ENCODE results near the gene RGS10. TPM values are rescaled to one million over a fixed set of nuclear protein-coding genes. Genes with fewer than 3 reads are reported as not detected.

Gene RGS10
- total RNA-seq, 2 experiments from 2014 or later, result 234 to 240 TPM

- intact Hi-C loops (cut with micrococcal nuclease), result no loop called here
- no peaks in the 10 kb centered on the region for H3K9me3 Mint-ChIP-seq
- CTCF ChIA-PET, result interaction anchor here (1.1 to 2.0 kb wide), 2 partner anchors 8 to 9 kb away, joined by 5 to 7 read pairs; no protein-coding TSS in a partner anchor
- peaks cover 55% of the 10 kb centered on the region for H3K36me3 Mint-ChIP-seq (ENCODE audit: low read depth)
- peaks cover 72% of the 10 kb centered on the region for H3K4me1 Mint-ChIP-seq (ENCODE audit: low read depth)
- DNase-seq, result no peak
- no peak overlapping the region for H3K4me3 Mint-ChIP-seq
- no peaks in the 10 kb centered on the region for H3K27me3 Mint-ChIP-seq (ENCODE audit: low read depth)
- no peak overlapping the region for H3K27ac Mint-ChIP-seq
These were observed 17.8 kb downstream of the RGS10 start for GRCh38 chr10:119524720-119525070.

GRCh38 chr10:119523895-119524719 is 18.4 kb downstream of the RGS10 start:
- no peak for DNase-seq
- Mint-ChIP-seq H3K36me3 (ENCODE audit: low read depth) (peaks cover 52% of the 10 kb centered on the region), H3K27me3 (ENCODE audit: low read depth) (no peaks in the 10 kb centered on the region), H3K9me3 (no peaks in the 10 kb centered on the region), H3K4me1 (ENCODE audit: low read depth) (peaks cover 70% of the 10 kb centered on the region), H3K27ac (peak overlapping the region; percentile 64), H3K4me3 (no peak overlapping the region)
- CTCF ChIA-PET, result interaction anchor here (1.1 to 2.0 kb wide), 2 partner anchors 8 to 9 kb away, joined by 5 to 7 read pairs; no protein-coding TSS in a partner anchor
- intact Hi-C loops (cut with micrococcal nuclease), result no loop called here

DNA sequence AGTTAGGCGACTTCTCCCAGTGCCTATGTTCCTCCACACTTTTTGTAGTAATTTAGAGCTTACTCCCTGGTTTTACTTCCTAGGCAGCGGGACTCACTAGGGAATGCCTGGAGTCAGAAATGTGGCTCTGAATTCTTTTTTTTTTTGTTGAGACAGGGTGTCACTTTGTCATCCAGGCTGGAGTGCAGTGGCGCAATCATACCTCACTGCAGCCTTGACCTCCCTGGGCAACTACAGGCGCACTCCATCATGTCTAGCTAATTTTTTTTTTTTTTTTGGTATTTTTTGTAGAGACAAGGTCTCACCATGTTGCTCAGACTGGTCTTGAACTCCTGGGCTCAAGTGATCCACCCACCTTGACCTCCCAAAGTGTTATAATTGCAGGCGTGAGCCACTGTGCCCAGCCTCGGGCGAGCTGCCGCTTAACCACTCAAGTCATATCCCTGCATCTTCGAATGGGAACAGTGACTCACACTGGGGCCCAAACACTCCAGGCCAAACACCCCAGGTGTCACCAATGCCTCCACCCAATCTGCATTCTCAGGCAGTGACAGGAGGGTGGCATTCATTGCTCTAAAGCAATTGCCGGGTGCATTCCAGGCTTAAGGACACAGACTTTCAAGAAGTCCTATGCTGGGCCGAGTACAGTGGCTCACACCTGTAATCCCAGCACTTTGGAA is 19.6 kb downstream of the RGS10 start:
- Mint-ChIP-seq H3K27ac (peak overlapping the region; percentile 64), H3K4me3 (no peak overlapping the region), H3K9me3 (no peaks in the 10 kb centered on the region), H3K27me3 (ENCODE audit: low read depth) (no peaks in the 10 kb centered on the region), H3K4me1 (ENCODE audit: low read depth) (peaks cover 75% of the 10 kb centered on the region), H3K36me3 (ENCODE audit: low read depth) (peaks cover 61% of the 10 kb centered on the region)
- intact Hi-C loops (cut with micrococcal nuclease), result no loop called here
- DNase-seq, result peak; percentile 32
- CTCF ChIA-PET, result interaction anchor here (0.6 to 2.0 kb wide), 2 partner anchors 10 to 14 kb away, joined by 4 to 7 read pairs; no protein-coding TSS in a partner anchor

- no peaks in the 10 kb centered on the region for H3K9me3 Mint-ChIP-seq
These were observed 20.9 kb downstream of the RGS10 start for GRCh38 chr10:119521443-119522204.

DNA sequence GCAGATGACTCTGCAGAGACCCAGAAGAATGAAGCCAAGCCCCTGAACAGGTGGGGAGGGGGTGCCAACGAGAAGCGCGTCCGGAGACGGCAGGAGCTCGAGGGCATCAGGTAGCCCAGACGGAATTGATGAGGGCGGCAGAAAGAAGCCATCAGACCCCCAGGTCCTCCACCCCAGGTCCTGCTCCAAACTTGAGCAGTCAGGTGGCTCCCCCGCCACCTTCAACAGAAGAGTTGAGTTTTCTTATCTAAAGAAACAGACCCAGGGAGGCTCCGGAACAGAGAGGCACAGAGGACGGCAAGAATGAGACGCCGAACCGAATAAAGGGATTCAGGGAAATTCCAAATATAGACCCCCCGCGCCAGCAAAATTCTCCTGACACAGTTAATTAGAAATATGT is 22.2 kb downstream of the RGS10 start:
- Mint-ChIP-seq H3K9me3 (no peaks in the 10 kb centered on the region), H3K4me1 (ENCODE audit: low read depth) (peaks cover 80% of the 10 kb centered on the region), H3K36me3 (ENCODE audit: low read depth) (peaks cover 59% of the 10 kb centered on the region), H3K27me3 (ENCODE audit: low read depth) (no peaks in the 10 kb centered on the region), H3K4me3 (no peak overlapping the region), H3K27ac (peak overlapping the region; percentile 37)
- CTCF ChIA-PET, result no interaction called here
- no peak for DNase-seq
- intact Hi-C loops (cut with micrococcal nuclease), result no loop called here

More at GRCh38 chr10:119521443-119522204, 20.9 kb downstream of the RGS10 start:
- Mint-ChIP-seq H3K4me3 (no peak overlapping the region), H3K36me3 (ENCODE audit: low read depth) (peaks cover 55% of the 10 kb centered on the region), H3K27ac (peak overlapping the region; percentile 50), H3K27me3 (ENCODE audit: low read depth) (no peaks in the 10 kb centered on the region), H3K4me1 (ENCODE audit: low read depth) (peaks cover 75% of the 10 kb centered on the region)
- DNase-seq, result no peak
- CTCF ChIA-PET, result interaction anchor here (1.0 kb wide), 1 partner anchor 17 kb away, joined by 5 read pairs; no protein-coding TSS in a partner anchor
- intact Hi-C loops (cut with micrococcal nuclease), result no loop called here

- no peaks in the 10 kb centered on the region for H3K9me3 Mint-ChIP-seq
- H3K4me1 Mint-ChIP-seq (ENCODE audit: low read depth), result peaks cover 79% of the 10 kb centered on the region
- H3K27me3 Mint-ChIP-seq (ENCODE audit: low read depth), result no peaks in the 10 kb centered on the region
- CTCF ChIA-PET, result interaction anchor here (0.6 to 2.8 kb wide), 5 partner anchors 11 to 162 kb away, joined by 3 to 18 read pairs (median 5); no protein-coding TSS in a partner anchor
- H3K4me3 Mint-ChIP-seq, result no peak overlapping the region
- H3K27ac Mint-ChIP-seq, result peak overlapping the region; percentile 90
- DNase-seq, result no peak
- H3K36me3 Mint-ChIP-seq (ENCODE audit: low read depth), result peaks cover 58% of the 10 kb centered on the region
- intact Hi-C loops (cut with micrococcal nuclease), result no loop called here
These were observed 23.6 kb downstream of the RGS10 start for GRCh38 chr10:119518936-119519335.

DNA sequence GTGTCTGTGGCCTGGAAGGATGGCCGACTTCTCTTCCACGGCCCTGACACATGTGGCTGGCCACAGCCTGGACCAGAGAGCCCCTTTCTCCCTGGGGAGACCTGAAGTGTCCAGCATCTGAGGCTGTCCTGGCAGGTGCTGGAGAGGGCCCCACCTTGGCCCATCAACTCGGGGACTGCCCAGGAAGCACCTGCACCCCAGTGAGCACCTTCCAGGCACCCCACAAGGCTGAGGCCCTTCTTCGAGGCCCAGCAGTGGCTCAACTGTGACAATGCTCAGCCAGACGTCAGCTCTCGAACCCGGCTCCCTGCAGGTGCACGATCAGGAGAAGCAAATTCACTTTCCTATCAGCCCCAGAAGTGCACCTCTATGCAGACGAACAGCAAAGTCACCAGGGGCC is 24.3 kb downstream of the RGS10 start:
- Mint-ChIP-seq H3K27me3 (ENCODE audit: low read depth) (no peaks in the 10 kb centered on the region), H3K9me3 (no peaks in the 10 kb centered on the region), H3K36me3 (ENCODE audit: low read depth) (peaks cover 59% of the 10 kb centered on the region), H3K4me3 (peak overlapping the region; percentile 43), H3K27ac (peak overlapping the region; percentile 90), H3K4me1 (ENCODE audit: low read depth) (peaks cover 76% of the 10 kb centered on the region)
- DNase-seq, result no peak
- CTCF ChIA-PET, result interaction anchor here (0.6 to 3.0 kb wide), 10 partner anchors 9 to 354 kb away, joined by 3 to 30 read pairs (median 8); partner anchors contain the start of gene RGS10
- intact Hi-C loops (cut with micrococcal nuclease), result no loop called here

DNA sequence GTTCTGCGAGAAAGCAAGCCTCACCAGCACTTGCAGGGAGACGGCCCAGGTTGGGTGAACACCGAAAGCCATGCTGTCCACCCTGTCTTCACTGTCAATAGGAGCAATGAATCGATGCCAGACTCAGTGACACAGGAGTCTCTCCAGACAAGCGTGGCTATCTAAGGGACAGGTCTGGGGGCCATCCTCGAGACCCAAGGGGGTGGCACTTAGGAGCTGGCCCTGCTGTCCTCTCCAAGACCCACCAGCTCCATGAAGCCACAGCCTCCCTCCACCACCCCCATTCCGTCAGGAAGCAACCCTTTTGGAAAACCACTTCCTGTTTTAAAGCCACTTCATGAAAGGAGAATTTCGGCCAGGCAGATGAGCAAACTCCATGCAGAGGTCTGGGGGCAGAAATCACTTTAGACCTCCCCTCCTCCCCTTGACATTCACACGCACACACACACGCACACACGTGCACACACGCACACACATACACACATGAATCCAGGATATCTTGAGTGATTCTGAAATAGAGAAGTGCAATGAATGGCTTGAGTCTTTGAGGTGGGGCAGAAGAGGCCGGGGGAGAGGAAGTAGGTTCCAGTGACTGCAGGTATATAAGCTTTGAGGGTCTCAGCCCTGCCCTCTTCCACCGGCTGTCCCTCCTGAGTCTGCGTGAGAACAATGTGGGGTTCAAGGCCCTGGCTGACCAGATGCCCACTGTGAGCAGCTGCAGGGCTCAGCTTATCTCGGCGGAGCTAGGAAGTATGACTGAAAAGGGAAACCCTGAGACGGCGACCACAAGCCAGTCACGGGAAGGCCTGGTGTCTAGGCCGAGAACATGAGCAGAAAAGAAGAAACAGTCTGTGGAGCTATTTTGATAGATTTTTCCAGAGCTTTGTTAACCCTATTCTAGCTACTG is 25.0 kb downstream of the RGS10 start:
- DNase-seq, result peak; percentile 83
- Mint-ChIP-seq H3K27ac (peak overlapping the region; percentile 90), H3K4me1 (ENCODE audit: low read depth) (peaks cover 70% of the 10 kb centered on the region), H3K27me3 (ENCODE audit: low read depth) (no peaks in the 10 kb centered on the region), H3K4me3 (peak overlapping the region; percentile 43), H3K9me3 (no peaks in the 10 kb centered on the region), H3K36me3 (ENCODE audit: low read depth) (peaks cover 54% of the 10 kb centered on the region)
- intact Hi-C loops (cut with micrococcal nuclease), result loop anchor here (2.0 kb wide), 2 partner anchors 135 to 211 kb away; no protein-coding TSS in a partner anchor
- CTCF ChIA-PET, result interaction anchor here (0.9 to 3.0 kb wide), 10 partner anchors 9 to 311 kb away, joined by 3 to 30 read pairs (median 8); partner anchors contain the start of gene RGS10

DNA sequence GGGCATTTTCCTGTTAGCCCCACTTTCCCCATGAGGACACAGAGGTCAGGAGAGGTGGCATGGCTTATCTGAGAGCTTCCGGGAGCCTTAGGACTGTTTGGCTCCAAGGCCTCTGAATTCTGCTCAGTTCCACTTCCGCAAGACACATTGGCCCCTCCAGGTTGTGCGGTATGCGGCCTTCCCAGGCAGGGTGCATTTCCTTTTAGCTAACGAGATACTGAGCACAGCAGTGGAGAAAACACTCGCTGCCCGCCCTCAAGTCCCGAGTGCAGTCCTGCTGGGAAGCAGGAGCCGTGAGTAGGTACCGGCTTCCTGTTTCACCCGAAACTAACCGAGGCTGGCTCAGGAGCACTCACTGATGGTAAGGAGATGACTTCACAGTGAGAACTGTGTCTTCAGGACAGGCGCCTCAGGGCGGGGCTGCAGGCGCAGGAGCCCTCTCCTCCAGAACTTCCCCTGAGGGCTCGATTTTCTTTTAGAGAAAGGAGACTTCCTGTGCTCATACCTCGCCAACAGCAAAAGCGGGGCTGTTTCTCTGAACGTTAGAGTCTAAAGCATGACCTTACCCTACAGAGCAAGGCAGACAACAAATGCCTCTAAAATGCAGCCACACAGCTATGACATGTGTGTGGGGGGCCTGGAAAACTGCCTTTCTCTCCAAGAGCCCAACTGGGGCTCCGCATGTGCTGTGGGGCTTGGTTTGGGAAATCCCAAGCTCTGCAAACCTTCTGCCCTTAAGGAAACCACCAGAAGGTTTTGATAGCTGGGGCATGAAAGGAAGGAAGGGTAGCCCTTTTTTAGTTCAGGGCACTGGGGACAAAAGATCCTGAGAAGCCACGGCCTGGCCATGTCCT is 25.9 kb downstream of the RGS10 start:
- H3K36me3 Mint-ChIP-seq (ENCODE audit: low read depth), result peaks cover 51% of the 10 kb centered on the region

DNA sequence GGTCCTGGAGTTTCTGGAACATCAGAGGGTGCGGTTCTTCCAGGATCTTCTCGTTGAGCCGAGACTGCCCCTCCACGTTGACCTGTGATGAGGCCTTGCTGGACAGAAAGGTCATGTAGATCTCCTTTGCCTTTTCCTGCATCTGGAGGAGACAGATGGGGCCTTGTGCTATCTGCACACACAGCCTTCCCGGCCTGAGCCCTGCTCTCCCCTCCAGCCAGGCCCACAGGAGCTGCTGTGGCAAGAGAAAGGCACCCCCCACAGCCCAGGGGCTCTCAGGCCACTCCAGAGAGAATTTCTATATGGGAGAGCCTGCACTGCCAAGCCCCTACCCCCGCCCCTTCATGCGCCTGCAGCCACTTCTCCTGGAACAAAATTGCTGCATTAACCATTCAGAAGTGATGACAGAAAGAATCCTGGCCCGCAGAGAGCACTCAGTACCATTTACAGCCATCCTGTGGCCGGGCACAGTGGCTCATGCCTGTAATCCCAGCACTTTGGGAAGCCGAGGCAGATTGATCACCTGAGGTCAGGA is 26.9 kb downstream of the RGS10 start:
- H3K27me3 Mint-ChIP-seq (ENCODE audit: low read depth), result no peaks in the 10 kb centered on the region
- H3K27ac Mint-ChIP-seq, result peak overlapping the region; percentile 90
- intact Hi-C loops (cut with micrococcal nuclease), result loop anchor here (1.0 to 2.0 kb wide), 8 partner anchors 13 to 307 kb away; partner anchors contain the start of gene RGS10
- no peak overlapping the region for H3K4me3 Mint-ChIP-seq
- no peak for DNase-seq
- H3K4me1 Mint-ChIP-seq (ENCODE audit: low read depth), result peaks cover 68% of the 10 kb centered on the region
- H3K9me3 Mint-ChIP-seq, result no peaks in the 10 kb centered on the region
- CTCF ChIA-PET, result interaction anchor here (0.6 to 3.0 kb wide), 4 partner anchors 26 to 1035 kb away, joined by 3 to 30 read pairs (median 3); partner anchors contain the start of gene RGS10
- H3K36me3 Mint-ChIP-seq (ENCODE audit: low read depth), result peaks cover 58% of the 10 kb centered on the region

More for the DNA sequence above, 25.9 kb downstream of the RGS10 start:
- CTCF ChIA-PET, result interaction anchor here (0.6 to 3.0 kb wide), 10 partner anchors 8 to 310 kb away, joined by 3 to 30 read pairs (median 8); partner anchors contain the start of gene RGS10
- Mint-ChIP-seq H3K9me3 (no peaks in the 10 kb centered on the region), H3K27me3 (ENCODE audit: low read depth) (no peaks in the 10 kb centered on the region), H3K4me1 (ENCODE audit: low read depth) (peaks cover 68% of the 10 kb centered on the region), H3K4me3 (peak overlapping the region; percentile 43), H3K27ac (peak overlapping the region; percentile 90)
- intact Hi-C loops (cut with micrococcal nuclease), result loop anchor here (1.0 to 2.0 kb wide), 8 partner anchors 14 to 308 kb away; partner anchors contain the start of gene RGS10
- peak; percentile 92 for DNase-seq
